Heart right ventricle (tissue), 16 donors: Measurements from ENCODE around the gene USP3. TPM values are rescaled to one million over a fixed set of nuclear protein-coding genes. Genes with fewer than 3 reads are reported as not detected.
A peak's percentile ranks its signal among the peaks of the same experiment; 100 is the strongest.

ENCODE experiments used
- ATAC-seq, 8 donors: fragments of 200-7000 bp; cut with Tn5 transposase; one replicate each; pipeline ENCODE4 v1.9.1; 2020; ENCODE audit warnings: mild to moderate bottlenecking in 8 of 8, moderate library complexity in 8 of 8, moderate number of reproducible peaks in 1 of 8
- DNase-seq, 2 donors: peaks; one replicate each; pipeline ENCODE4 v3.0.0-alpha.2; 2020
- H3K27ac ChIP-seq, 10 donors: fragments of 200-600 bp; sonication (generic) in 2 of 10; one replicate each; pipeline versions ENCODE4 v1.5.0 to v1.8.0; 2020 to 2022; ENCODE audit warnings: mild to moderate bottlenecking in 3 of 10
- H3K27me3 ChIP-seq, 7 donors: fragments of 200-600 bp; one replicate each; pipeline ENCODE4 v1.8.0; 2021 to 2022; ENCODE audit warnings: mild to moderate bottlenecking in 2 of 7
- H3K36me3 ChIP-seq, 9 donors: fragments of 200-600 bp; sonication (generic) in 1 of 9; one replicate each; pipeline versions ENCODE4 v1.5.0 to v1.8.0; 2020 to 2022; ENCODE audit warnings: mild to moderate bottlenecking in 2 of 9
- H3K4me1 ChIP-seq, 9 donors: fragments of 200-600 bp; sonication (generic) in 1 of 9; one replicate each; pipeline versions ENCODE4 v1.5.0 to v1.8.0; 2020 to 2022; ENCODE audit warnings: mild to moderate bottlenecking in 4 of 9
- H3K4me3 ChIP-seq, 10 donors: fragments of 200-600 bp; sonication (generic) in 2 of 10; one replicate each; pipeline versions ENCODE4 v1.5.0 to v1.8.0; 2020 to 2022; ENCODE audit warnings: mild to moderate bottlenecking in 7 of 10, moderate library complexity in 2 of 10
- H3K9me3 ChIP-seq, 11 donors: fragments of 200-600 bp in 10 of 11; sonication (generic) in 2 of 11; one replicate each; pipeline versions ENCODE4 v1.5.0 to v1.8.0; 2013 to 2022; ENCODE audit warnings: mild to moderate bottlenecking in 2 of 11, control low read depth in 1 of 11, moderate library complexity in 1 of 11
- WGBS, 2 donors: extraction: QIAGEN DNeasy Blood & Tissue Kit; methylation state at CpG; one replicate each; pipeline ENCODE4 v1.1.7; 2013; ENCODE audit warnings: inconsistent platforms in 1 of 2; 5-methylcytosine and 5-hydroxymethylcytosine counted together
- intact Hi-C, 10 donors: fragments of 100-400 bp; cut with DNase I; formaldehyde crosslinking; loops; one replicate each; pipeline versions ENCODE4 v1.11.1 to v1.14.2; 2022
- polyA plus RNA-seq, 2 donors: library from polyadenylated mRNA; stranded (reverse); fragments of 200-250 nt; gene quantifications; one replicate each; pipeline ENCODE4 v1.2.3, GENCODE V29; 2013
- total RNA-seq, 10 donors: library from RNA; stranded (reverse); fragmentation: NEBNext Ultra II Directional in 3 of 10; extraction: Animal tissue kit (Norgen Biotek cat#: 25700) in 3 of 10; gene quantifications; one replicate each; pipeline versions ENCODE4 v1.2.1 to v1.2.4, GENCODE V29; 2021 to 2023
- TF ChIP-seq, protein P1 (sequence below), 9 donors: fragments of 200-600 bp; sonication (generic) in 2 of 9; IDR thresholded peaks; one replicate each; pipeline versions ENCODE4 v1.5.0 to v1.8.0; 2021 to 2022; ENCODE audit warnings: antibody characterized with exemption in 9 of 9, mild to moderate bottlenecking in 5 of 9, moderate library complexity in 1 of 9
- donor health status: Arrhythmogenic right ventricular cardiomyopathy.
- donor health status: ischemic (EF 13 %, LVEDD 7.1; RV severe dilation, severe dysfunction).
- donor health status: healthy with polysubstance abuse.
- donor health status: DM: no; HTN: yes; CAD: no.
- donor health status: DM: no; HTN: no; CAD: no.
- donor health status: ischemic (EF 25% LVEDD 6.9; RV normal size, moderate dysfunction).
- donor health status: ischemic (EF 25% LVEDD 5.7; RV mildly dilated, moderate dysfunction).
- donor health status: healthy.
- donor health status: DM: yes; HTN: yes; CAD: no.
- donor health status: Ischemic cardiomyopathy.
- donor health status: ischemic (EF 35%, LVEDD 5.7; RV mildly dilated, moderate dysfunction).
- donor health status: nonischemic (EF 11% LVEDD 7.7; RV severe dilation, severe dysfunction).
- donor health status: DM: yes; HTN: yes; CAD: no.
- donor health status: PGD.
- donor health status: ischemic (EF 29% LVEDD 5.4; RV normal size, mild dysfunction).
- donor health status: nonischemic (EF 23%, LVEDD 6.1; RV moderate dilation, normal function).

Gene USP3
- total and polyA plus RNA-seq, 12 donors: 8.4 to 23.7 (median 16.6) TPM

GRCh38 chr15:63600616-63601025 lies 96.2 kb downstream of the USP3 start:
- H3K27me3 ChIP-seq: no peaks in the 10 kb centered on the region
- TF ChIP-seq, protein P1, sequence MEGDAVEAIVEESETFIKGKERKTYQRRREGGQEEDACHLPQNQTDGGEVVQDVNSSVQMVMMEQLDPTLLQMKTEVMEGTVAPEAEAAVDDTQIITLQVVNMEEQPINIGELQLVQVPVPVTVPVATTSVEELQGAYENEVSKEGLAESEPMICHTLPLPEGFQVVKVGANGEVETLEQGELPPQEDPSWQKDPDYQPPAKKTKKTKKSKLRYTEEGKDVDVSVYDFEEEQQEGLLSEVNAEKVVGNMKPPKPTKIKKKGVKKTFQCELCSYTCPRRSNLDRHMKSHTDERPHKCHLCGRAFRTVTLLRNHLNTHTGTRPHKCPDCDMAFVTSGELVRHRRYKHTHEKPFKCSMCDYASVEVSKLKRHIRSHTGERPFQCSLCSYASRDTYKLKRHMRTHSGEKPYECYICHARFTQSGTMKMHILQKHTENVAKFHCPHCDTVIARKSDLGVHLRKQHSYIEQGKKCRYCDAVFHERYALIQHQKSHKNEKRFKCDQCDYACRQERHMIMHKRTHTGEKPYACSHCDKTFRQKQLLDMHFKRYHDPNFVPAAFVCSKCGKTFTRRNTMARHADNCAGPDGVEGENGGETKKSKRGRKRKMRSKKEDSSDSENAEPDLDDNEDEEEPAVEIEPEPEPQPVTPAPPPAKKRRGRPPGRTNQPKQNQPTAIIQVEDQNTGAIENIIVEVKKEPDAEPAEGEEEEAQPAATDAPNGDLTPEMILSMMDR (IDR thresholded peaks at IDR 0.05): peak in 4 of 9 donors; percentile 14 to 47 (median 34)
- no peaks in the 10 kb centered on the region for H3K9me3 ChIP-seq
- H3K36me3 ChIP-seq: peaks cover 0 to 14% (median 0%) of the 10 kb centered on the region in 9 donors
- H3K4me1 ChIP-seq: peaks cover 12 to 84% (median 59%) of the 10 kb centered on the region in 9 donors
- WGBS, 2 donors: 0% methylated on average over 40 to 60 of the region's 60 CpGs
- DNase-seq (peak; percentile 85 to 91), ATAC-seq (peak; percentile 64 to 91 (median 73))
- H3K27ac ChIP-seq: peak overlapping the region; percentile 36 to 95 (median 89)
- intact Hi-C loops: loop anchor here in 2 of 10 donors (10.0 kb wide), 2 partner anchors 294 to 464 kb away; no protein-coding TSS in a partner anchor
- peak overlapping the region; percentile 11 to 74 (median 68) for H3K4me3 ChIP-seq

DNA sequence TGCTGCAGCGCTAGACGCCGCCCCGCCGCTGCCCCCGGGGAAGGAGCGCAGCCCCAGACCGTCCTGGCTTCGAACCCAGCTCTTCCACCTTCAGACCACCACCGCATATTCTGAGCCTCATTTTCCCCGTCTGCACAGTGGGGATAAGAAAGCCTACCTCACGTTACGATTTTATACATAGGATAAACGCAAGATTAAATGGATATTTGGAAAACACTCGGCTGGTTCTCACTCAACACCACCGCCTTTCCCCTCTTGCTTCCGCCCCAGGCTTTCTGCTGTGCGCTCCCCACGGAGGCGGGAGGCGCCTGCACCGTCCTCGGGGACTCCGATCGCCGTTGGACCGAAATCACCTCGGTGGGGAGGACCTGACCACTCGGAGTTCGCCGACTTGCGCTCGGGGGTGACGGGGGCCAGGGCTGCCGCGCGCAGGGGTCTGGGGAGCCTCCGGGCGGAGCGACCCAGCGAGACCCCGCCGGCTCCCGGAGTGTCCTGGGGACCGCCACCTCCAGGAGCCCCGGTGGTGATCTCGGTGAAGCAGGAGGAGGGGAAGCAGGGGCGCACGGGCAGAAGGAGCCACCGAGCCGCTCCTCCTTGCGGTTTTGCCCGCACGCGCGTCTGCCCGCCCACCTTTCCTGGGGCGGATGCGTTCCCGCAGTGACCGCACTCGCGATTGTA lies 96.8 kb downstream of the USP3 start:
- WGBS, 2 donors: 4% methylated on average over 60 to 63 of the region's 63 CpGs
- H3K9me3 ChIP-seq: no peaks in the 10 kb centered on the region
- peak overlapping the region in 9 of 10 donors; percentile 55 to 93 (median 84) for H3K27ac ChIP-seq
- DNase-seq (peak in 1 of 2 donors; percentile 37), ATAC-seq (peak in 2 of 8 donors; percentile 1 to 6)
- intact Hi-C loops: loop anchor here in 2 of 10 donors (10.0 kb wide), 2 partner anchors 294 to 464 kb away; no protein-coding TSS in a partner anchor
- no peaks in the 10 kb centered on the region for H3K27me3 ChIP-seq
- peaks cover 9 to 78% (median 59%) of the 10 kb centered on the region in 9 donors for H3K4me1 ChIP-seq
- TF ChIP-seq, protein P1 (IDR thresholded peaks at IDR 0.05): peak in 1 of 9 donors; percentile 35
- peaks cover 0 to 19% (median 0%) of the 10 kb centered on the region in 9 donors for H3K36me3 ChIP-seq
- H3K4me3 ChIP-seq: peak overlapping the region; percentile 42 to 74 (median 68)

- Histone ChIP-seq H3K36me3 (peaks cover 0 to 24% (median 0%) of the 10 kb centered on the region in 9 donors), H3K27ac (peak overlapping the region in 7 of 10 donors; percentile 55 to 93 (median 87)), H3K27me3 (no peaks in the 10 kb centered on the region), H3K9me3 (no peaks in the 10 kb centered on the region), H3K4me1 (peaks cover 5 to 72% (median 54%) of the 10 kb centered on the region in 9 donors), H3K4me3 (peak overlapping the region; percentile 42 to 74 (median 68))
- ATAC-seq: no peak
- 59% methylated on average over 9 of the region's 9 CpGs for WGBS, 2 donors
- DNase-seq: no peak
- intact Hi-C loops: loop anchor here in 2 of 10 donors (10.0 kb wide), 2 partner anchors 293 to 463 kb away; no protein-coding TSS in a partner anchor
- TF ChIP-seq, protein P1 (IDR thresholded peaks at IDR 0.05): no peak
These were observed 97.4 kb downstream of the USP3 start for GRCh38 chr15:63601704-63602185.

DNA sequence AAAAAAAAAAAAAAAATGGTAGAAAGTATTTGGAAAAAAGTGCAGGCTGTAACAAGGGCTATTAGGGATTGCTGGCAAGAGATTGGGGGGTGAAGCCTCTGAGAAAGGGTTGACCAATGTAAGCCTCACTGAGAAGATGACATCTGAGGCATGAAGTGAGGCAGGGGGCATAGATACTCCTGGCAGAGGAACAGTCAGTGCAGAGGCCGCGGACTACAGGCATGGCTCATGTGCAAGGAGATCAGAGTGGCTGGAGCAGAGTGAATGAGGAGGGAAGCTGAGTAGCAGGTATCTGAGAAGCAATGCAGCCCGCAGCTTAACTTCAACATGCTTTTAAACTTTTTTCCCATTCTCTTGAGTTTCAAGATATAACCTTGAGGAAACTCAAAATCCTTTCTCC lies 98.2 kb downstream of the USP3 start:
- TF ChIP-seq, protein P1 (IDR thresholded peaks at IDR 0.05): no peak
- no peaks in the 10 kb centered on the region for H3K27me3 ChIP-seq
- H3K4me3 ChIP-seq: no peak overlapping the region
- WGBS, 2 donors: 80 to 86% methylated on average over 3 of the region's 3 CpGs
- H3K27ac ChIP-seq: no peak overlapping the region
- H3K4me1 ChIP-seq: peaks cover 3 to 64% (median 46%) of the 10 kb centered on the region in 9 donors
- DNase-seq: no peak
- intact Hi-C loops: loop anchor here in 2 of 10 donors (10.0 kb wide), 2 partner anchors 292 to 462 kb away; no protein-coding TSS in a partner anchor
- no peak for ATAC-seq
- H3K9me3 ChIP-seq: no peaks in the 10 kb centered on the region
- peaks cover 0 to 33% (median 4%) of the 10 kb centered on the region in 9 donors for H3K36me3 ChIP-seq
